ENCODE results near the gene ACSS1.

DNA sequence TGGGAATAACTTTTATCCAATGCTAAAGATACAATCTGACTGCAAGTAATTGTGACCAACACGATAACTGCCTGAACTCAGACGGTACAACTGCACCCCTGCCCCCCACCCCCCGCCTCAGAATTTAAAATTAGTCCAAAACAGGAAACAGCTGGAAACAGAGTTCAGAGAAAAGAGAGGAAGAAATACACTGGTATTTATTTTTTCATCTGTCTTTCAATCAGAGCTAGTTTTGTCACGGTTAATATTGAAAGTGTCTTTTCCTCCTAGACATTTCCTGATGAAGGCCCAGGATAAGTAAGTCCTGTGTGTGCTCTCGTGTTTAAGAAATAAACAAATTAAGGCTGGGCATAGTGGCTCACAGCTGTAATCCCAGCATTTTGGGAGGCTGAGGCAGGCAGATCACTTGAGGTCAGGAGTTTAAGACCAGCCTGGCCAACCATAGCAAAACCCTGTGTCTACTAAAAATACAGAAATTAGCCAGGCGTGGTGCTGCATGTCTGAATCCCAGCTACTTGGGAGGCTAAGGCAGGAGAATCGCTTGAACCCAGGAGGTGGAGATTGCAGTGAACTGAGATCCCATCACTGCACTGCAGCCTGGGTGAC, 21.5 kb downstream of the ACSS1 start:
- TF ChIP-seq EZH2phosphoT487 (IDR thresholded peaks at IDR 0.05; ENCODE audit: borderline replicate concordance) (no peak), CTCF (conservative IDR thresholded peaks at IDR 0.05; ENCODE audit: low read length) (no peak)

Data from Loucy (cell line).